GM10266 (cell line): Measurements from ENCODE around the gene MS4A14.

Experiments used
- DNase-seq: peaks from one replicate; pipeline ENCODE4 v3.0.0; 2012; ENCODE audit errors: extremely low spot score
- TF ChIP-seq, protein P1 (sequence below): IDR thresholded peaks from 2 replicates; pipeline ENCODE4 v1.5.1; 2012; ENCODE audit warnings: mild to moderate bottlenecking, low read depth; ENCODE audit not compliant: control insufficient read depth, insufficient read depth; ENCODE audit errors: missing control alignments

The MS4A14 gene

GRCh38 chr11:60371854-60372253, 24.4 kb upstream of the MS4A14 start:
- TF ChIP-seq, protein P1, sequence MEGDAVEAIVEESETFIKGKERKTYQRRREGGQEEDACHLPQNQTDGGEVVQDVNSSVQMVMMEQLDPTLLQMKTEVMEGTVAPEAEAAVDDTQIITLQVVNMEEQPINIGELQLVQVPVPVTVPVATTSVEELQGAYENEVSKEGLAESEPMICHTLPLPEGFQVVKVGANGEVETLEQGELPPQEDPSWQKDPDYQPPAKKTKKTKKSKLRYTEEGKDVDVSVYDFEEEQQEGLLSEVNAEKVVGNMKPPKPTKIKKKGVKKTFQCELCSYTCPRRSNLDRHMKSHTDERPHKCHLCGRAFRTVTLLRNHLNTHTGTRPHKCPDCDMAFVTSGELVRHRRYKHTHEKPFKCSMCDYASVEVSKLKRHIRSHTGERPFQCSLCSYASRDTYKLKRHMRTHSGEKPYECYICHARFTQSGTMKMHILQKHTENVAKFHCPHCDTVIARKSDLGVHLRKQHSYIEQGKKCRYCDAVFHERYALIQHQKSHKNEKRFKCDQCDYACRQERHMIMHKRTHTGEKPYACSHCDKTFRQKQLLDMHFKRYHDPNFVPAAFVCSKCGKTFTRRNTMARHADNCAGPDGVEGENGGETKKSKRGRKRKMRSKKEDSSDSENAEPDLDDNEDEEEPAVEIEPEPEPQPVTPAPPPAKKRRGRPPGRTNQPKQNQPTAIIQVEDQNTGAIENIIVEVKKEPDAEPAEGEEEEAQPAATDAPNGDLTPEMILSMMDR = no peak
- DNase-seq = no peak

DNA sequence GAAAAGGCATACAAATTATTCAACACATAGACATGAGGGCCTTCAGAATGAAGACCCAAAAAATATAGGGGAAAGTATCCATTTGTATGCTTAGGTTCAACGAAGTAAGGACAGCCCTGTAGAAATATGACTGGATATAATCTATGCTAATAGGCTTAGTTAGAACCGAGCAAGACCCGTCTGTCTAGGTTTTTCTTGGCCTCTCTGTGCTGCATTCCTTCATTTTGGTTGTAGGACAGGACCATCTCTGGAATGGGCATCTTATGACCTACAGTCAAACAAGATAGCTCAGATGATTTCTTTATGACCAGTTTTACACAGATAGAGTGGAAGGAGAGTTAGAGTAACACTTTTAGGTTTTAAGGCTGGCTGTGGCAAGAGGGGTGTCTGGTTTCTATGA, 23.5 kb upstream of the MS4A14 start:
- TF ChIP-seq, protein P1 = no peak
- no peak for DNase-seq

DNA sequence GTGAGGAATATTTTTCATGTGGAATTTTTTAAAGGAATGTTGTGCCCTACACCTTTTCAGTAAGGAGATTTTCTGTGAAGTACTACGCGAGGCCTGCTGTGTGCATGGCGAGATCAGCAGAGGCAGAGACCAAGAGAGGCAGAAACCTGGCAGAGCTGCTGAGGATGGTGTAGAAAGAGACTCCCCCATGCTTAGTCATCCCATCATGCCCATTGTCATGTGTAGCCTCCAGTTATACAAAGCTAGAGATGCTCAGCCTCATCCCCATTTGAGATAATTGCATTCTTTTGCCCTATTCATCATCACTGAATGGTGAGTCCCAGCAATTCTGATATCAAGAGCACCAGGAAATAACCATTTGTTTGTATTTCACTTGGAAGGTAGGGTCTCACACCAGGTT, 20.9 kb upstream of the MS4A14 start:
- TF ChIP-seq, protein P1 = no peak
- no peak for DNase-seq

- TF ChIP-seq, protein P1 = no peak
- no peak for DNase-seq
Observed at GRCh38 chr11:60376601-60377000, 19.7 kb upstream of the MS4A14 start.

GRCh38 chr11:60377401-60378136, 18.7 kb upstream of the MS4A14 start:
- DNase-seq = peak; percentile 26
- TF ChIP-seq, protein P1 = no peak

- DNase-seq = peak; percentile 66
Observed at GRCh38 chr11:60378354-60378753, 17.9 kb upstream of the MS4A14 start, which contains the start of gene MS4A7. MS4A7 (plus strand) TSS chr11:60378532; CDS start chr11:60383142, 4,610 bp downstream.

GRCh38 chr11:60389279-60389910, 6.9 kb upstream of the MS4A14 start:
- TF ChIP-seq, protein P1 = no peak
- peak; percentile 25 for DNase-seq

More at GRCh38 chr11:60378354-60378753, 17.9 kb upstream of the MS4A14 start, which contains the start of gene MS4A7:
- TF ChIP-seq, protein P1 = peak; percentile 14
